ENCODE results near the gene REV1.

REV1 gene

GRCh38 chr2:99444222-99444621 is 45.6 kb downstream of the REV1 start:
- no peak for DNase-seq

GRCh38 chr2:99442837-99443236 is 47.0 kb downstream of the REV1 start:
- no peak for DNase-seq

- no peak for DNase-seq
Observed at GRCh38 chr2:99439971-99440505, 49.8 kb downstream of the REV1 start.

GRCh38 chr2:99436874-99437273 is 52.9 kb downstream of the REV1 start:
- no peak for DNase-seq

- no peak for DNase-seq
Observed at GRCh38 chr2:99433340-99433739, 56.5 kb downstream of the REV1 start.

GRCh38 chr2:99431587-99432275 is 58.1 kb downstream of the REV1 start:
- no peak for DNase-seq

GRCh38 chr2:99430614-99431291 is 59.1 kb downstream of the REV1 start:
- no peak for DNase-seq

- no peak for DNase-seq
Observed at GRCh38 chr2:99425022-99425421, 64.8 kb downstream of the REV1 start.

- no peak for DNase-seq
Observed at GRCh38 chr2:99424371-99424770, 65.4 kb downstream of the REV1 start.

GRCh38 chr2:99422599-99422998 is 67.2 kb downstream of the REV1 start:
- no peak for DNase-seq

GRCh38 chr2:99421469-99421868 is 68.3 kb downstream of the REV1 start:
- DNase-seq = no peak

GRCh38 chr2:99420751-99421299 is 69.0 kb downstream of the REV1 start:
- DNase-seq = no peak

GRCh38 chr2:99420031-99420430 is 69.8 kb downstream of the REV1 start:
- no peak for DNase-seq

GRCh38 chr2:99417396-99417795 is 72.4 kb downstream of the REV1 start:
- no peak for DNase-seq

- DNase-seq = no peak
Observed at GRCh38 chr2:99414566-99414965, 75.3 kb downstream of the REV1 start.

GRCh38 chr2:99410276-99410675 is 79.5 kb downstream of the REV1 start:
- DNase-seq = no peak

- no peak for DNase-seq
Observed at GRCh38 chr2:99406137-99406536, 83.7 kb downstream of the REV1 start.

- DNase-seq = no peak
Observed at GRCh38 chr2:99404797-99405669, 84.8 kb downstream of the REV1 start.

GRCh38 chr2:99404039-99404796 is 85.6 kb downstream of the REV1 start:
- DNase-seq = no peak

- no peak for DNase-seq
Observed at GRCh38 chr2:99403524-99403923, 86.3 kb downstream of the REV1 start.

GRCh38 chr2:99403084-99403483 is 86.7 kb downstream of the REV1 start:
- no peak for DNase-seq

GRCh38 chr2:99401841-99402240 is 88.0 kb downstream of the REV1 start:
- DNase-seq = no peak
